IPS-20b (cell line): ENCODE measurements around the gene SHLD3.
"Not testable (repeated sequence)": the region's sequence is repeated elsewhere in the genome, so short reads cannot be mapped to it uniquely, and the experiment has no call there.

ENCODE experiments used
- H3K27ac ChIP-seq: one replicate; pipeline ENCODE4 v1.5.1; 2013; ENCODE audit warnings: low read length
- H3K27me3 ChIP-seq: 2 replicates; pipeline ENCODE4 v1.6.1; 2013; ENCODE audit warnings: mild to moderate bottlenecking, low read length, inconsistent platforms; ENCODE audit not compliant: insufficient read depth
- H3K36me3 ChIP-seq: 2 replicates; pipeline ENCODE4 v1.6.1; 2013; ENCODE audit warnings: low read depth, mild to moderate bottlenecking, inconsistent platforms, low read length, moderate library complexity; ENCODE audit not compliant: insufficient read depth
- H3K4me1 ChIP-seq: 2 replicates; pipeline ENCODE4 v1.6.1; 2013; ENCODE audit warnings: mild to moderate bottlenecking, control low read depth, inconsistent platforms, low read length, moderate library complexity; ENCODE audit not compliant: insufficient read depth
- H3K4me3 ChIP-seq: 2 replicates; pipeline ENCODE4 v1.5.1; 2013; ENCODE audit warnings: mild to moderate bottlenecking, low read length, inconsistent platforms
- H3K9ac ChIP-seq: 2 replicates; pipeline ENCODE4 v1.6.1; 2013; ENCODE audit warnings: low read depth, mild to moderate bottlenecking, inconsistent platforms, low read length, moderate library complexity
- H3K9me3 ChIP-seq: 2 replicates; pipeline ENCODE4 v1.6.1; 2013; ENCODE audit warnings: mild to moderate bottlenecking, low read depth, low read length, inconsistent platforms; ENCODE audit not compliant: insufficient read depth

SHLD3 gene

DNA sequence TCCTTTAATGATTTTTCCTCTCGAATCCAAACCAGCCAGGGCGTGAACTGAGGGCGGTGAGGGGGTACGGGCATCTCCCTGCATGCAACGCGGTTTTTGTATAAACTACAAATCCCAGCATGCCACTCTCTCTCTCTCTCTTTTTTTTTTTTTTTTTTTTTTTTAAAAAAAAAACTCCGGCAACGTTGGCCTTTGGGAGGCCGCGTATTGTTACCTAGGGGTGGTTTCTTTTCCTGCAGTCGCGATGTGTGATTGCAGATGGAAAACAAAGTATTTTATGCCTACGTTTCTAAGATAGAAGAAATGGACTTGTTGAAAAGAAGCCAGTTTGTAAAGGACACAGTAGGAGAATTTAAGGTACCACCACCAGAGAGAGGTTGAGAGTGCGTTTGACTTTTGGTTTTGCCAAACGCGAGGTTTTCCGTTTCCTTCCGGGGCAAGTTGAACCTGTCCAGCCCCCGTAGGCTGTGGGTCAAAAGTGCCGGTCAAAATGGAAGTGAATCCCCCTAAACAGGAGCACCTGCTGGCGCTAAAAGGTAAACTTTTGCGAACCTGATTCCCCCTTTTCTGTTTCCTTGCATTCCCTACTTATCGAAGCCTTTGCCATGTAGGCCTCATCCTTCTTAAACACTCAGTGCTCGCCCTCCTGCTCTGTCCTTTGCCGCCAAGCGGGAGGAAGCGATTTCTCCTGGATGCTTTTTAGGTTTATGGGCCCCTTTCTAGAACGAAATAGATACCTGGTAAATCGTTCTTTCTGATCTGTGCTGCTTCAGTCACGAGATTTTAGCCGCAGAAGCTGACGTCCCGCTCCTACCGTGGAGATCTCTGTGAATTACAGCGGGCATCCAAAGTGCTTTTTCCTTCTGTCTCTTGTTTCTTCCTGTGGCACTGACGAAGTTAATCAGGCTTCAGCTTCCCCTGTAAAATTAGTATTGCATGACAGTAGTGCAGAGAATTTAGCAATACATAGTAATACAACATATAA is at the start of gene SHLD3, which contains the start of gene TRAPPC13:
Gene SHLD3 (plus strand): TSS at position 457 of the 985 bp plus-strand sequence. CDS start 4,561 bp downstream, outside the sequence.
Gene TRAPPC13 (plus strand): TSS at position 457 of the 985 bp plus-strand sequence. CDS start 34 bp downstream, at position 491.
- peak within 1 kb of the TSS; percentile 53 for H3K27ac ChIP-seq
- H3K4me1 ChIP-seq: peaks cover 8% of the 10 kb centered on the region; the same call in 1 of the 2 replicates
- peak within 1 kb of the TSS; percentile 94 for H3K4me3 ChIP-seq
- H3K27me3 ChIP-seq: no peaks in the 10 kb centered on the region
- H3K9ac ChIP-seq: peak within 1 kb of the TSS; percentile 92
- no peaks in the 10 kb centered on the region for H3K9me3 ChIP-seq
- H3K36me3 ChIP-seq: peaks cover 6% of the 10 kb centered on the region

GRCh38 chr5:65577141-65577540 is 47.7 kb upstream of the SHLD3 start:
- peaks cover 77% of the 10 kb centered on the region for H3K36me3 ChIP-seq
- H3K27me3 ChIP-seq: no peaks in the 10 kb centered on the region
- no peak overlapping the region for H3K9ac ChIP-seq
- H3K27ac ChIP-seq: no peak overlapping the region
- no peaks in the 10 kb centered on the region for H3K4me1 ChIP-seq
- no peak overlapping the region for H3K4me3 ChIP-seq
- H3K9me3 ChIP-seq: no peaks in the 10 kb centered on the region

DNA sequence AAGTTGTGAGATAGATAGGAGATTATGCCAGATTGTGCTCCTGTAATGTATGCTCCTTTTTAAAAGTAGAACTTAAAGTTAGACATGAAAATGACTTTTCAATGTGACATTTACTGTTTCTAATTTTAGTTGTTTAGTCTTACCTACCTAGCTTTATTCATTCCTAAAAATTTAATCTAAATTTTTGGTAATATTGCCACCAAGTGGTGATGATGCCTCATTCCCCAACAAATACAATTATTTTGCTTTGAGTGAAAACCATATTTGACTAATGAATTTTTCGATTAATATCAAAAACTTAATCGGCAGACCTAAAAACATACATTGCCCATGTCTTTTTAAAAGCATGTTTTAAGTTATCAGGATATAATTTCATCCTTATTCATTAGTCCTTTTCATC is 36.1 kb upstream of the SHLD3 start:
- no peak overlapping the region for H3K9ac ChIP-seq
- no peak overlapping the region for H3K27ac ChIP-seq
- H3K36me3 ChIP-seq: peaks cover 92% of the 10 kb centered on the region
- H3K4me3 ChIP-seq: no peak overlapping the region
- no peaks in the 10 kb centered on the region for H3K4me1 ChIP-seq
- H3K9me3 ChIP-seq: no peaks in the 10 kb centered on the region
- H3K27me3 ChIP-seq: no peaks in the 10 kb centered on the region

- not testable (repeated sequence) for H3K9ac ChIP-seq, H3K27ac ChIP-seq, H3K27me3 ChIP-seq, H3K4me3 ChIP-seq, H3K4me1 ChIP-seq
- H3K36me3 ChIP-seq: peaks cover 69% of the 10 kb centered on the region
- H3K9me3 ChIP-seq: peaks cover 16% of the 10 kb centered on the region
These were observed 23.1 kb upstream of the SHLD3 start for GRCh38 chr5:65601761-65602160.

GRCh38 chr5:65611524-65611923 is 13.3 kb upstream of the SHLD3 start:
- no peak overlapping the region for H3K27ac ChIP-seq
- no peak overlapping the region for H3K4me3 ChIP-seq
- H3K36me3 ChIP-seq: peaks cover 73% of the 10 kb centered on the region
- no peaks in the 10 kb centered on the region for H3K9me3 ChIP-seq
- no peaks in the 10 kb centered on the region for H3K27me3 ChIP-seq
- H3K9ac ChIP-seq: no peak overlapping the region
- no peaks in the 10 kb centered on the region for H3K4me1 ChIP-seq

- Histone ChIP-seq H3K4me3 (no peak overlapping the region), H3K27ac (no peak overlapping the region), H3K9me3 (no peaks in the 10 kb centered on the region), H3K36me3 (peaks cover 69% of the 10 kb centered on the region), H3K27me3 (no peaks in the 10 kb centered on the region), H3K9ac (no peak overlapping the region), H3K4me1 (no peaks in the 10 kb centered on the region)
These were observed 12.4 kb upstream of the SHLD3 start for GRCh38 chr5:65612298-65612907.

GRCh38 chr5:65620021-65620420 is 4.8 kb upstream of the SHLD3 start:
- Histone ChIP-seq H3K9ac (no peak overlapping the region), H3K36me3 (peaks cover 11% of the 10 kb centered on the region), H3K4me3 (no peak overlapping the region), H3K27ac (no peak overlapping the region), H3K4me1 (peaks cover 3% of the 10 kb centered on the region; the same call in 1 of the 2 replicates), H3K27me3 (no peaks in the 10 kb centered on the region), H3K9me3 (no peaks in the 10 kb centered on the region)

GRCh38 chr5:65621961-65622360 is 2.9 kb upstream of the SHLD3 start:
- H3K9me3 ChIP-seq, H3K27ac ChIP-seq, H3K4me3 ChIP-seq, H3K4me1 ChIP-seq, H3K36me3 ChIP-seq, H3K9ac ChIP-seq, H3K27me3 ChIP-seq: not testable (repeated sequence)

- H3K27ac ChIP-seq: no peak overlapping the region
- H3K27me3 ChIP-seq: no peaks in the 10 kb centered on the region
- peak overlapping the region; percentile 94 for H3K4me3 ChIP-seq
These were observed 1.3 kb upstream of the SHLD3 start for GRCh38 chr5:65623482-65623881.

DNA sequence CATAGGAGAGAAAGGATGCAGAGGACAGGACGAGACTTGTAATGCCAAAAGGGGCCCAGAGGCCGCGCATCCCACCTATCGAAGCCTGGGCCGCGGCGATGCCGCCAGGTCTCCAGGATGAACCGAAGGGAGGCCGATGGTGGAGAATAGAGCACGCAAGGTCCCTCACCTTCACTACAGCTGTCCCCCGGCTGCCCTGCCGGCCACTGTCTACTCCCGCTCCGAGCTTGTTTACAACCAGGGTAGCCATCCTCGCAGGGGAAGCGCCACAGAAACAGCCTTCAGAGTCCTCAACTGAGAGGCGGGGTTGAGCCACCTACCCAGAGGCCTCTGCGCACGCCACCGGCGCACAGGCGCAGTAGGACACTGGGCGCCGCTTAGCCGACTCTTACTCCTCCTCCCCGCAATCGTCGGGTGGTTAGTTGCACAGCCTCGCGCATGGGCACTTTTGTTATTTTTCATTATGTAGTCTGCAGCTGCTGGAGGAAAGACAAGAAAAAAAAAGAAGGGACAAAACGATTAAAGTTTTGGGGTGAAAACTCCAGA is 729 bp upstream of the SHLD3 start, which contains the start of gene TRIM23:
Gene TRIM23 (minus strand): TSS at position 309 of the 546 bp plus-strand sequence. CDS start 59 bp downstream, at position 250.
- H3K9me3 ChIP-seq: no peaks in the 10 kb centered on the region
- H3K27me3 ChIP-seq: no peaks in the 10 kb centered on the region
- H3K4me1 ChIP-seq: peaks cover 8% of the 10 kb centered on the region; the same call in 1 of the 2 replicates
- peak within 1 kb of the TSS; percentile 94 for H3K4me3 ChIP-seq
- no peaks in the 10 kb centered on the region for H3K36me3 ChIP-seq
- H3K27ac ChIP-seq: peak within 1 kb of the TSS; percentile 53
- peak within 1 kb of the TSS; percentile 92 for H3K9ac ChIP-seq

More at GRCh38 chr5:65623482-65623881, 1.3 kb upstream of the SHLD3 start:
- Histone ChIP-seq H3K36me3 (no peaks in the 10 kb centered on the region), H3K4me1 (peaks cover 8% of the 10 kb centered on the region; the same call in 1 of the 2 replicates), H3K9me3 (no peaks in the 10 kb centered on the region), H3K9ac (peak overlapping the region; percentile 92)

- peak overlapping the region; percentile 92; the same call in 1 of the 2 replicates for H3K9ac ChIP-seq
- H3K4me3 ChIP-seq: peak overlapping the region; percentile 94
- no peak overlapping the region for H3K27ac ChIP-seq
- peaks cover 8% of the 10 kb centered on the region; the same call in 1 of the 2 replicates for H3K4me1 ChIP-seq
- no peaks in the 10 kb centered on the region for H3K9me3 ChIP-seq
- H3K36me3 ChIP-seq: peaks cover 8% of the 10 kb centered on the region
- H3K27me3 ChIP-seq: no peaks in the 10 kb centered on the region
These were observed 916 bp downstream of the SHLD3 start for GRCh38 chr5:65625743-65626142.
